ENCODE data around the gene JAGN1. TPM values are rescaled to one million over a fixed set of nuclear protein-coding genes. Genes with fewer than 3 reads are reported as not detected.

JAGN1 gene
- total RNA-seq, 1 experiment from 2014 or later, result 19.9 TPM

DNA sequence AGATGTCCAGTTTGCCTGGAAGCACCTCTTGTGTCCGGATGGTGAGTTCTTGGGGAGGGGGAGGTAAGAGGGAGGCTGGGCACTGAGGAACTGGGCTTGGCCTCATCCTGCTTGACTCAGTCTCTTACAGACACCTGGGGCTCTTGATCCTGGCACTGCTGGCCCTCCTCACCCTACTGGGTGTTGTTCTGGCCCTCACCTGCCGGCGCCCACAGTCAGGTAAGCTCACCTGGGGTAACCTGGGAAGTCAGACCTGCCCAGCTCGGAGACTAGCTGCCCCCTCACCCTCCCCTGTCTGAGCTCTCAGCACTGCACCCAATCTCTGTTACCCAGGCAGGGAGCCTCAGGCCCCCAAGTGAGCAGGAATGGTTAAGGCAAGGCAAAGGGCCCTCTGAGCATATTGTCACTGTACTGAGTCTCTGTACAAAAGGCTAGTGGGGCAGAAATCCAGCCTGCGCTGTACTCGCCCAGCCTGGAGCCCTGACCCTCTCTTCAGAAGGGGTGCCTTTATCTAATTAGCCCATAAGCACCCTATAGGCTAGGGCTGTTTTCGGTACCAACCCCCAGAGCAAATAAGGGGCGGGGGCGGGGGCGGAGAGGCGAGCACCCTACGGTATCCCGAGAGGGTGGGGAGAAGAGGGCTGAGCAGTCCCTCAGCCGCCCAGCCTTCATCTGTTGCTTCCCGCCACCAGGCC is 24.3 kb downstream of the JAGN1 start:
- in situ Hi-C loops (cut with HindIII; ENCODE audit: low pct_unique_long_range_greater_than_20kb, low sequenced_read_pairs), result no loop called here
- BruUV-seq (replicated peaks), result no TSS peak
- H3K4me3 ChIP-seq (ENCODE audit: low read depth in 2 of 2, low read length in 2 of 2), result peak overlapping the region; percentile 43 to 50
- ATAC-seq (peak; percentile 20; the same call in 1 of the 2 replicates), DNase-seq (ENCODE audit: low read depth, low spot score) (no peak)
- no peaks in the 10 kb centered on the region for H3K36me3 ChIP-seq (ENCODE audit: control insufficient read depth, insufficient read depth, low read length)
- peaks cover 25% of the 10 kb centered on the region for H3K4me1 ChIP-seq (ENCODE audit: control insufficient read depth, insufficient read depth, low read length)
- ChIA-PET CTCF (no interaction called here), POLR2A (interaction anchor here (0.6 kb wide), 1 partner anchor 24 kb away, joined by 7 read pairs; no protein-coding TSS in a partner anchor)
- TF ChIP-seq SIN3A (IDR thresholded peaks at IDR 0.05; ENCODE audit: borderline replicate concordance, insufficient read depth, low read depth, low read length) (no peak), POLR2AphosphoS5 (IDR thresholded peaks at IDR 0.05; ENCODE audit: low read depth, low read length) (no peak), TCF7L2 (IDR thresholded peaks at IDR 0.05; ENCODE audit: low read depth, low read length) (no peak), REST (IDR thresholded peaks at IDR 0.05; ENCODE audit: insufficient read depth in 1 of 2, low read depth in 2 of 2, low read length in 1 of 2) (no peak)
- TF ChIP-seq, protein P1, sequence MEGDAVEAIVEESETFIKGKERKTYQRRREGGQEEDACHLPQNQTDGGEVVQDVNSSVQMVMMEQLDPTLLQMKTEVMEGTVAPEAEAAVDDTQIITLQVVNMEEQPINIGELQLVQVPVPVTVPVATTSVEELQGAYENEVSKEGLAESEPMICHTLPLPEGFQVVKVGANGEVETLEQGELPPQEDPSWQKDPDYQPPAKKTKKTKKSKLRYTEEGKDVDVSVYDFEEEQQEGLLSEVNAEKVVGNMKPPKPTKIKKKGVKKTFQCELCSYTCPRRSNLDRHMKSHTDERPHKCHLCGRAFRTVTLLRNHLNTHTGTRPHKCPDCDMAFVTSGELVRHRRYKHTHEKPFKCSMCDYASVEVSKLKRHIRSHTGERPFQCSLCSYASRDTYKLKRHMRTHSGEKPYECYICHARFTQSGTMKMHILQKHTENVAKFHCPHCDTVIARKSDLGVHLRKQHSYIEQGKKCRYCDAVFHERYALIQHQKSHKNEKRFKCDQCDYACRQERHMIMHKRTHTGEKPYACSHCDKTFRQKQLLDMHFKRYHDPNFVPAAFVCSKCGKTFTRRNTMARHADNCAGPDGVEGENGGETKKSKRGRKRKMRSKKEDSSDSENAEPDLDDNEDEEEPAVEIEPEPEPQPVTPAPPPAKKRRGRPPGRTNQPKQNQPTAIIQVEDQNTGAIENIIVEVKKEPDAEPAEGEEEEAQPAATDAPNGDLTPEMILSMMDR (IDR thresholded peaks at IDR 0.05), result no peak
- no peaks in the 10 kb centered on the region for H3K9me3 ChIP-seq (ENCODE audit: control insufficient read depth, insufficient read depth, low read depth, low read length)
- H3K27me3 ChIP-seq (ENCODE audit: control insufficient read depth, insufficient read depth, low read length), result no peaks in the 10 kb centered on the region
- intact Hi-C loops (cut with micrococcal nuclease; ENCODE audit: unreplicated experiment), result no loop called here
- H3K27ac ChIP-seq (ENCODE audit: low read length), result peak overlapping the region; percentile 54; the same call in 1 of the 2 replicates

- no peaks in the 10 kb centered on the region for H3K27me3 ChIP-seq (ENCODE audit: control insufficient read depth, insufficient read depth, low read length)
- H3K36me3 ChIP-seq (ENCODE audit: control insufficient read depth, insufficient read depth, low read length), result no peaks in the 10 kb centered on the region
- H3K4me3 ChIP-seq (ENCODE audit: low read depth in 2 of 2, low read length in 2 of 2), result peak overlapping the region; percentile 43 to 50
- no peak for DNase-seq (ENCODE audit: low read depth, low spot score)
- TF ChIP-seq TCF7L2 (IDR thresholded peaks at IDR 0.05; ENCODE audit: low read depth, low read length), result no peak
- no peak for TF ChIP-seq REST (IDR thresholded peaks at IDR 0.05; ENCODE audit: insufficient read depth in 1 of 2, low read depth in 2 of 2, low read length in 1 of 2)
- TF ChIP-seq, protein P1 (IDR thresholded peaks at IDR 0.05), result no peak; the same call in 1 of the 2 replicates
- TF ChIP-seq POLR2AphosphoS5 (IDR thresholded peaks at IDR 0.05; ENCODE audit: low read depth, low read length), result no peak
- TF ChIP-seq SIN3A (IDR thresholded peaks at IDR 0.05; ENCODE audit: borderline replicate concordance, insufficient read depth, low read depth, low read length), result no peak
- BruUV-seq (replicated peaks), result no TSS peak
- H3K4me1 ChIP-seq (ENCODE audit: control insufficient read depth, insufficient read depth, low read length), result peaks cover 25% of the 10 kb centered on the region
- peak overlapping the region; percentile 85 for H3K27ac ChIP-seq (ENCODE audit: low read length)
- in situ Hi-C loops (cut with HindIII; ENCODE audit: low pct_unique_long_range_greater_than_20kb, low sequenced_read_pairs) (no loop called here), intact Hi-C loops (cut with micrococcal nuclease; ENCODE audit: unreplicated experiment) (no loop called here)
- POLR2A ChIA-PET, result no interaction called here
- CTCF ChIA-PET, result interaction anchor here (0.6 kb wide), 2 partner anchors 15 to 32 kb away, joined by 5 to 11 read pairs; no protein-coding TSS in a partner anchor
- ATAC-seq, result peak; percentile 74
- no peaks in the 10 kb centered on the region for H3K9me3 ChIP-seq (ENCODE audit: control insufficient read depth, insufficient read depth, low read depth, low read length)
Observed at GRCh38 chr3:9915254-9916141, 25.1 kb downstream of the JAGN1 start.
